HG03432 (cell line): Measurements from ENCODE around the gene MRPL4.

Experiments
- ATAC-seq: cut with Tn5 transposase; IDR thresholded peaks from one replicate; pipeline ENCODE4 v1.9.1; 2021; ENCODE audit warnings: mild to moderate bottlenecking, moderate library complexity; ENCODE audit not compliant: unreplicated experiment

MRPL4 gene

DNA sequence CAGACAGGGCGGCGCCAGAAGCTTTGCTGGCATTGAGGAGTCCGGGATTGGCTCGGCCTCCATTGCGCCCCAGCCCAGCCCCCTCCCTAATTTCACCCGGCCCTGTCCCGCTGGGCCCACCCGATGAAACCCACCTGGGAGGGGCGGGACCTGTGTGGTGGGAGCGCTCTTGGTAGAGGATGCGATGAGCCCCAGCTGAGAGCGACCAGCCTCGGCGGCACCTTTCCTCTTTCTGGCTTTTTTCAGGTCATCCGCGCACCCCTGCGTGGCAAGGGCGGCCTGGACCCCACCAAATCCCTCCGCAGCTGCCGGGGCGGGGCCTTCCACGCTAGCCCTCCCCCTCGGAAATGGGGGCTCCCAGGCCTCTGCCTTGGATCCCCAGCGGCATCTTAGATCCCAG, 57.4 kb downstream of the MRPL4 start, which contains the start of gene ZGLP1:
ZGLP1 (minus strand) TSS at position 393 of the 400 bp plus-strand sequence.
- no peak for ATAC-seq
